HG03095 (cell line): ENCODE data around the gene MICAL3.
"Not testable (repeated sequence)": the region's sequence is repeated elsewhere in the genome, so short reads cannot be mapped to it uniquely, and the experiment has no call there.

ENCODE experiments used
- ATAC-seq: cut with Tn5 transposase; IDR thresholded peaks from one replicate; pipeline ENCODE4 v1.9.1; 2021; ENCODE audit warnings: moderate library complexity; ENCODE audit not compliant: unreplicated experiment

MICAL3 gene

GRCh38 chr22:17892376-17892775 lies 132.0 kb downstream of the MICAL3 start:
- no peak for ATAC-seq

- no peak for ATAC-seq
Measured at GRCh38 chr22:17891481-17892167, 132.7 kb downstream of the MICAL3 start.

- ATAC-seq: no peak
Measured at GRCh38 chr22:17890892-17891291, 133.5 kb downstream of the MICAL3 start.

GRCh38 chr22:17890245-17890671 lies 134.1 kb downstream of the MICAL3 start:
- ATAC-seq: no peak

GRCh38 chr22:17888855-17889254 lies 135.5 kb downstream of the MICAL3 start:
- ATAC-seq: no peak

- ATAC-seq: no peak
Measured at GRCh38 chr22:17888439-17888838, 135.9 kb downstream of the MICAL3 start.

GRCh38 chr22:17884893-17885292 lies 139.5 kb downstream of the MICAL3 start:
- no peak for ATAC-seq

GRCh38 chr22:17884084-17884483 lies 140.3 kb downstream of the MICAL3 start:
- no peak for ATAC-seq

GRCh38 chr22:17883356-17883755 lies 141.0 kb downstream of the MICAL3 start:
- no peak for ATAC-seq

- no peak for ATAC-seq
Measured at GRCh38 chr22:17882727-17883126, 141.6 kb downstream of the MICAL3 start.

- ATAC-seq: no peak
Measured at GRCh38 chr22:17882162-17882561, 142.2 kb downstream of the MICAL3 start.

- ATAC-seq: no peak
Measured at GRCh38 chr22:17881366-17881765, 143.0 kb downstream of the MICAL3 start.

GRCh38 chr22:17880468-17880867 lies 143.9 kb downstream of the MICAL3 start:
- ATAC-seq: no peak

- no peak for ATAC-seq
Measured at GRCh38 chr22:17880020-17880419, 144.3 kb downstream of the MICAL3 start.

GRCh38 chr22:17878941-17879340 lies 145.4 kb downstream of the MICAL3 start:
- no peak for ATAC-seq

- no peak for ATAC-seq
Measured at GRCh38 chr22:17878186-17878694, 146.1 kb downstream of the MICAL3 start.

- not testable (repeated sequence) for ATAC-seq
Measured at GRCh38 chr22:17876878-17877855, 147.2 kb downstream of the MICAL3 start.

- ATAC-seq: no peak
Measured at GRCh38 chr22:17876306-17876831, 148.0 kb downstream of the MICAL3 start.

- ATAC-seq: no peak
Measured at GRCh38 chr22:17875631-17876030, 148.7 kb downstream of the MICAL3 start.

- no peak for ATAC-seq
Measured at GRCh38 chr22:17875156-17875555, 149.2 kb downstream of the MICAL3 start.

GRCh38 chr22:17874231-17874905 lies 150.0 kb downstream of the MICAL3 start:
- no peak for ATAC-seq
